Activated T-cell treated with anti-CD3 and anti-CD28 coated beads, Interleukin-2, amount 50 U/mL, for 24 hours (primary cell): ENCODE results near the gene TBCEL.

ENCODE experiments used
- DNase-seq: peaks from one replicate; pipeline ENCODE4 v3.0.0-alpha.2; 2020
- H3K27ac Mint-ChIP-seq: 2 replicates; pipeline ENCODE4 v1.8.0; 2020; ENCODE audit warnings: mild to moderate bottlenecking, mixed read lengths
- H3K27me3 Mint-ChIP-seq: 2 replicates; pipeline ENCODE4 v1.8.0; 2020; ENCODE audit warnings: mixed read lengths
- H3K36me3 Mint-ChIP-seq: 2 replicates; pipeline ENCODE4 v1.8.0; 2020; ENCODE audit warnings: low read depth, mixed read lengths
- H3K4me1 Mint-ChIP-seq: 2 replicates; pipeline ENCODE4 v1.8.0; 2020; ENCODE audit warnings: low read depth, mixed read lengths
- H3K4me3 Mint-ChIP-seq: 2 replicates; pipeline ENCODE4 v1.8.0; 2020; ENCODE audit warnings: mild to moderate bottlenecking, moderate library complexity, mixed read lengths
- H3K9me3 Mint-ChIP-seq: 2 replicates; pipeline ENCODE4 v1.8.0; 2020; ENCODE audit warnings: mixed read lengths

The TBCEL gene

DNA sequence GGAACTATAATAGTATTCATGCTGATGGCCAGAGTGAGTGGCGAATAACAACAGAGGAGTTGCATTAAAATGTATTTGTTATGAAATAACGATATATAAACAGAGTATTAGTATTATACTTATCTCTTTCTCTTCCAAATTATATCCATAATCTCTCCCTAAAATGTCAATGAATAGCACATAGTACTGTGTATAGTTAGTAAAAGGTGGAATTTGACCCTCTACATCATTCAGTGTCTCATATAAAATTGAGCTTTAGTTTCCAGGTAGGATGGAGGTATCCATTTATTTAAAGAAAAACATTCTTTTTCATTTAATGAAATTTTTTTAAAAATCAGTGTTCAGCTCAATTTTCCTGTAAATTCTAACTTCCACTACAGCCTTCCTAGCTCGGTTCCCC lies 42.7 kb downstream of the TBCEL start:
- Mint-ChIP-seq H3K9me3 (peaks cover 2% of the 10 kb centered on the region), H3K4me3 (no peak overlapping the region), H3K27me3 (no peaks in the 10 kb centered on the region), H3K27ac (no peak overlapping the region), H3K4me1 (no peaks in the 10 kb centered on the region), H3K36me3 (peaks cover 73% of the 10 kb centered on the region)
- no peak for DNase-seq

DNA sequence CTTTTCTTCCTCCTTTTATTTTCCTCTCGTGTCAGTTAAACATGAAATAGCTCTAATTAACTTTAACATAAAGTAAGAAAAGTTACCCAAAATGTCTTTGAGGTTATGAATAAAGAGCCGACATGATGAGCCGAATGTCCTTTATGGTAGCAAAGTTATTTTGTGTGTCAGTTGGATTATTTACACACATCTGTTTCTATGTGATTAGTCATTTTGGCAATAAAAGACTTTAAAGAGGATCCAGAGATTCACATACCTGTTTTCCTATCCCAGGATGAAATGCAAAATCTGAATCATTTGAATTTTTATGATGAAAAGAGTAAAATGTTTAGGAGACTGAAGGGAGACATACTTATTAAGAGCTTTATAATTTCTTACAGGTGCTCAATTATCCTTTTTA lies 43.1 kb downstream of the TBCEL start:
- Mint-ChIP-seq H3K27me3 (no peaks in the 10 kb centered on the region), H3K4me3 (no peak overlapping the region), H3K9me3 (peaks cover 2% of the 10 kb centered on the region), H3K4me1 (no peaks in the 10 kb centered on the region), H3K27ac (no peak overlapping the region), H3K36me3 (peaks cover 75% of the 10 kb centered on the region)
- DNase-seq = no peak

DNA sequence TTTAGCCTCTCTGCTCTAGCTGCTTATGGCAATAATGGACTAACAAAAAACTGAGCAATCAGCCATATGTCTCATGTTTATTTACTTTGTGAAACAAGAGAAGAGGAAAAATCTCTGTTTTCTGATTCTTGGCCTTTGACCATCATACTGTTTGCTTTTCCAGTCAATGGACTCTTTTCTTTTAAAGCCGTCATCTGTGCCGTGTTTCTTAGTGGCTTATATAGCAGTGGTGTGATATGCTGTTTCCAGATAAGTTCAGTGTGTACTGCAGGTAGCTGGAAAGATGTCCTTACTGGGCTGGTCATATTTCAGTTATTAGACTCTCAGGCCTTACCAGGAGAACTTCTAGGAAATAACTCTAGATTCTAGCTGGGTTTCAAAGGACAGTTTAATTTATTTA lies 43.6 kb downstream of the TBCEL start:
- Mint-ChIP-seq H3K36me3 (peaks cover 73% of the 10 kb centered on the region), H3K4me3 (no peak overlapping the region), H3K9me3 (peaks cover 2% of the 10 kb centered on the region), H3K27ac (no peak overlapping the region), H3K27me3 (no peaks in the 10 kb centered on the region), H3K4me1 (no peaks in the 10 kb centered on the region)
- no peak for DNase-seq

DNA sequence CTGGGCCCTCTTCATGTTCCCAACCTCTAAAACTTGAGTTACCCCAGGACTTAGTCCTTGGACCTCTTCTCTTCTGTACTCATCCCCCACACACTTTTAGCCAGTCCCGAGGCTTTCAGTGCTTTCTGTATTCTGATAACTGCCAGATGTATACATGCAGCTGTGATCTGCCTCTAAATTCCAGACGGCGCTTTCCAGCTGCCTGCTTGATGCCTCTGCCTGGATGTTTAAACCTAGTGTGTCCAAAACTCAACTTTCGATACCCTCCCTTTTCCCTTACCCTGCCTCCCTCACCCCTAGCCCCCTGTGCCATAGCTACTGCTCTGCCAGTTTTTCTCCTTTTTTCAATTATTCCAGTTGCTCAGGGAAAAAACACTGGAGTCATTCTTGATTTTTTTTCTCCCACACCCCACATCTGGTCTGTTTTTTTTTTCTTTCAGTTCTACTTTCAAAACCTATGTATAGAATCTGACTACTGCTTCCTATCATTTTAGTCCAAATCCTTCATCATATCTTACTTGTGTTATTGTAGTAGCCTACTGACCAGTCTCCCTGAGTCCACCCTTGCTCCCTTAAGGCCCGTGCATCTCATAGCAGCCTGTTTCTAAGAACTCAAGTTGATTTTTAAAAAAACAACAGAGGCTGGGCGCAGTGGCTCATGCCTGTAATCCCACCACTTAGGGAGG lies 44.2 kb downstream of the TBCEL start:
- peaks cover 66% of the 10 kb centered on the region for H3K36me3 Mint-ChIP-seq
- peaks cover 2% of the 10 kb centered on the region for H3K9me3 Mint-ChIP-seq

DNA sequence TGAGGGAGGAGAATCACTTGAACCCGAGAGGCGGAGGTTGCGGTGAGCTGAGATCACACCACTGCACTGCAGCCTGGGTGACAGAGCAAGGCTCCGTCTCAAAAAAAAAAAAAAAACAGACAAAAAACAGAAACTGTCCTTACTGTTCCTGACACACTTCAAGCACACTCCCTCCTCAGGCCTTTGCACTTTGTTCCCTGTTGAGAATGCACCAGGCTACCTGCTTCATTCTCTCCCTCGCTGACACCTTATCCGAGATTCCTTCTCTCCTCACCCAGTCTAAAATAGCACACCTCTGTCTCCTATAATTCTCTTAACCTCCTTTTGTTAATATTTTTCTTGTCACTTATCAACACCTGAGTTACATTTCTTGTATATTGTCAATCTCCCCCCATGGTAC lies 44.9 kb downstream of the TBCEL start:
- Mint-ChIP-seq H3K4me1 (no peaks in the 10 kb centered on the region), H3K27me3 (no peaks in the 10 kb centered on the region), H3K36me3 (peaks cover 60% of the 10 kb centered on the region)

More for the DNA sequence above, 44.2 kb downstream of the TBCEL start:
- Mint-ChIP-seq H3K4me3 (no peak overlapping the region), H3K4me1 (no peaks in the 10 kb centered on the region), H3K27me3 (no peaks in the 10 kb centered on the region), H3K27ac (no peak overlapping the region)
- DNase-seq = no peak

DNA sequence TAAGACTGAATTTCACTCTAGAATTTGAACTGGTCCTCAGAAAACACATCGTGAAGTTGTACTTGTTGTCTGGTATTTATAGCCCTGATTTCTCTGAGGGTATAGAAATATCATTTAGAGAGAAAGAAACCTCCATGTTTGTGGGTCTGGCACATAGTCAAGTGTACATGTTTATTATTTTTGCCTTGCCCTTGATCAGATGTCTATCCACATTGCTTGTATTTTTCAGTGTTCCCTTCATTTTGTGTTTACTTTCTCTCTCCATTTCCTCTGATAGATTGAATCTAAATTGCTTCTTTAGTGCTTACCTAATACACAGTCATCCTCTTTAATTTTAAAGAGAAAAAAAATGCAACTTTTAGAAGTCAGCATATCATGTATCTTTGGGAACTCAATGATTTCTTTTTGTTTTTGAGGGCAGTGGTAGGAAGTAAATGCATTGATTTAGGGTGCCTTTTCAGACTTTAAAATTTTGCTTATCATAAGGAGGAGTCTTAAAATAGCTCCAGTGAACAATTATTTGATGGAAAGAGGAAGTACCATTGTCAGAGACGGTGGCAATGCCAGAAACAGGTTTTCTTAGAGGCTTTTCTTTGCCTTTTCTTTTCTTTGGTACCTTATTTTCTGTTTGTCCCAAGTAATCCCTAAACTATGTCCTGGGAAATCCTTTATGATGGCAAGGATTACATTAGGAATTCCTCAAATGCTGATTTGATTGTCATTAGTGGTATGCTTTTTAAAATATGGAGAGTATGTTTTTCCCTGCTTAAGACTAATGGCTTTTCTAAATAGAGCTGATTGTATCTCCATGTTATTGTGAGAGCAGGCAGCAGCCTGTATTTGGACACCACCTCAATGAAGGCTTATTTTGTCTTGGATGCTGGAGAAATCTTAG lies 47.3 kb downstream of the TBCEL start:
- no peak overlapping the region for H3K27ac Mint-ChIP-seq
- peaks cover 58% of the 10 kb centered on the region for H3K36me3 Mint-ChIP-seq
- no peaks in the 10 kb centered on the region for H3K27me3 Mint-ChIP-seq
- H3K9me3 Mint-ChIP-seq = peaks cover 2% of the 10 kb centered on the region
- no peak overlapping the region for H3K4me3 Mint-ChIP-seq
- DNase-seq = no peak
- no peaks in the 10 kb centered on the region for H3K4me1 Mint-ChIP-seq

More for the DNA sequence above, 44.9 kb downstream of the TBCEL start:
- no peak overlapping the region for H3K27ac Mint-ChIP-seq
- no peak overlapping the region for H3K4me3 Mint-ChIP-seq
- peaks cover 2% of the 10 kb centered on the region for H3K9me3 Mint-ChIP-seq
- DNase-seq = no peak

DNA sequence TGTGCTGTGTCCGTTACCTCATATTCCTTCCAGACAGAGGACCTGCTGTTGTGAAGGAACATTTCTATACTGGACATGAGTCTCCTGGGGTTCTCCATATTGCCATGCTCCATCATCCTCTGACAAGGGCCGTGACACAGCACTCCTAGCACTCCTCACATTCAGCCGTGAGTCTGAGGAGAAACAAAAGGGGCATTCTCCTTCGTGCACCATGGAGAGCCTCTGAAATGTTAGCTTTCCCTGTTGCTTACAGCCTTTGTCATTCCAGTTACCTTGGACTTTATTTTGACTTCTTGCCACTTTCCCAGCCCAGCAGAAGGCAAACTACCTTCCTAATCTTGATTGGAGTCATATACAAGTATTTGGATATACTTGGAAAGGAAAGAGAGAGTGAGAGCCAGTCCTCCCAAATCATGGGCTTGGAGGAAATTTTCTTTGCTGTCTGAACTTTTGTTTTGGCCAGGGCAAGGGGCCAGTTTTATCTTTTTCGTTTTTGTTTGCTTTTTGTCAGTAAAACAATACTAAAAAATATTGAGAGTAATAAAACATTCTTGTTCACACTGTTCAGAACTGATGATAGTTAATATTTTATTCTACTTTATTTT lies 48.0 kb downstream of the TBCEL start:
- DNase-seq = no peak
- H3K36me3 Mint-ChIP-seq = peaks cover 57% of the 10 kb centered on the region
- peaks cover 2% of the 10 kb centered on the region for H3K9me3 Mint-ChIP-seq
- no peak overlapping the region for H3K27ac Mint-ChIP-seq
- H3K4me3 Mint-ChIP-seq = no peak overlapping the region
- no peaks in the 10 kb centered on the region for H3K4me1 Mint-ChIP-seq
- H3K27me3 Mint-ChIP-seq = no peaks in the 10 kb centered on the region

DNA sequence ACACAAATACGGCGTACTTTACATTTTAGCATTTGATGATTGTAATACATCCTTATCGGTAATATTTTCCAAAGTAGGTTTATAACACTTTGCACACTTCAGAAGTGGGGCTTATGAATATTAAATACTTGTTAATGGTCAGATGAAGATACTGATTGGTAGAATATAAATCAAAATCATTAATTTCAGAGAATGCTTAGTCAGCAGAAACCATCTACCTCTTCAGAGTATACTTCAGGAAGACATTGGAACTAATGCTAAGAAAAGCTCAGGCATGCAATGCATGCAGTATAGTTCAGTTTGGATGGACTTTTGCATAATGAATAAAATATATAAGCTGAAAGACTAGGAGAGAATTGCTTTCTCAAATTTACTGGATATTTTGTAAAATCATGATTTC lies 57.4 kb downstream of the TBCEL start:
- peaks cover 15% of the 10 kb centered on the region for H3K36me3 Mint-ChIP-seq
- no peak overlapping the region for H3K4me3 Mint-ChIP-seq
- H3K27ac Mint-ChIP-seq = no peak overlapping the region
- no peaks in the 10 kb centered on the region for H3K27me3 Mint-ChIP-seq
- peaks cover 13% of the 10 kb centered on the region for H3K4me1 Mint-ChIP-seq
- no peak for DNase-seq
- H3K9me3 Mint-ChIP-seq = no peaks in the 10 kb centered on the region

DNA sequence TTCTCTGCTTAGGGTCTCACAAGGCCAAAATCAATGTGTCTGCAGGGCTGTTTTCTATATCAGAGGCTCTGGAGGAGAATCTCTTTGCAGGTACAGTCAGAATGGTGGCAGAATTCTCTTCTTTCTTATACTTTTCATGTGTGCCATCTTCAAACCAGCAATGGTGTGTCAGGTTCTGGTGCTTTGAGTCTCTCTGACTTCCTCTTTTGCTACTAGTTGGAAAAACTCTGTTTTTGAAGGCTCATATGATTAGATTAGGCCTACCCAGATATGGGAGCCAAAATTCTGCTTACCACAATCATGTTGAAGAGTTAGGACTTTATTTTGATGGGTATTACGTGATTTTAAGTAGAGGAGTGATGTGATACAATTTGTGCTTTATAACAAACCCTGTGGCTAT lies 58.3 kb downstream of the TBCEL start:
- Mint-ChIP-seq H3K36me3 (peaks cover 24% of the 10 kb centered on the region), H3K9me3 (no peaks in the 10 kb centered on the region), H3K4me1 (peaks cover 13% of the 10 kb centered on the region), H3K27ac (no peak overlapping the region), H3K4me3 (no peak overlapping the region), H3K27me3 (no peaks in the 10 kb centered on the region)
- DNase-seq = no peak

DNA sequence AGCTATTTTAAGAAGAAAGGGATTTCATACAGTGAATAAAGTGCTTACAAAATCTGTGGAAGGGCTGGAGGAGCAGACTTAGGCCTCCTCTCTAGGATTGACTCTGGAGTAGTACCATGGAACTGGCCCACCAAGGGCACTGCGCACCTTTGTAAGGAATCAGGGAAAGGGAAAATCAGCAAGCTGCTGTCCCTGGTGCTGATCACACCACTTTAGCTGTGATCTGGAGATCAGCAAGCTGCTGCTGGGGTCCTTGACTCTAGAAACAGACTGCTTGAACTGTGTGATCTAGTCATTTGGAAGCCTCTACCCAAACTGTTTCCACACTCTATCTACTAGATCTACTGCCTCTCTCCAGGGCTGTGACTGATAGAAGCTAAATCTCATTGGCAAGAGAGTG lies 58.8 kb downstream of the TBCEL start:
- Mint-ChIP-seq H3K36me3 (peaks cover 28% of the 10 kb centered on the region), H3K9me3 (no peaks in the 10 kb centered on the region)

DNA sequence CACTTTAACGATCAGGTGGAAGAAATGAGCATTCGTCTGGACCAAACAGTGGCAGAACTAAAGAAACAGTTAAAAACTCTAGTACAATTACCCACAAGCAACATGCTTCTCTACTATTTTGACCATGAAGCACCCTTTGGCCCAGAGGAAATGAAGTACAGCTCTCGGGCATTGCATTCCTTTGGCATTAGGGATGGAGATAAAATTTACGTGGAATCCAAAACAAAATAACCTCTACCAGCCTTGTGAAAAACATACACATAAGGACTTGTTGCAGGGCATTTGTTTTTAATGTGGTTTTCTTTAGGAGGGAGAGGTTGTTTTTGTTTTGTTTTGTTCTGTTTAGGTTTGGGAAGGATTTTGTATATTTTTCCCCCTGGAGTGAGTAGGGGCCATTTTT lies 63.0 kb downstream of the TBCEL start:
- Mint-ChIP-seq H3K27ac (no peak overlapping the region), H3K4me3 (no peak overlapping the region), H3K9me3 (no peaks in the 10 kb centered on the region), H3K4me1 (no peaks in the 10 kb centered on the region), H3K27me3 (no peaks in the 10 kb centered on the region), H3K36me3 (peaks cover 36% of the 10 kb centered on the region)
- DNase-seq = no peak

More for the DNA sequence above, 58.8 kb downstream of the TBCEL start:
- Mint-ChIP-seq H3K27me3 (no peaks in the 10 kb centered on the region), H3K27ac (no peak overlapping the region), H3K4me3 (no peak overlapping the region), H3K4me1 (peaks cover 13% of the 10 kb centered on the region)
- DNase-seq = no peak

DNA sequence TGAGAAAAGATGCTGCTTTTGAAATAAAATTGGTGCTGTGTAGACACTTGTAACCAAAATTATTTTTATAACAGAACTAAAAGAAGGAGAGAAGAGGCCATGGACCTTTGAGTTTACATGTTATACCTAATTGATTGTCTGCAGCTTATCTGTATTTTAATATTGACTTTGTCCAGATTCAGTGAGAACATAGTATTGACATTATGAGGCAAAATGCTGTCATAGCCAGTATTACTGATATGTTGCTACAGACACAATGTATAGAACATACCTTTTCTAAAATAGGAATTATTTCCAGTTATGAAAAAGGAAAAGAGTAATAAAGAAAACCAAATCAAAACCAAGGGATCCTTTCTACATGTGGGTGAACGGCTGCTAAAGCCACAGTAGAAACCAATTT lies 65.7 kb downstream of the TBCEL start:
- Mint-ChIP-seq H3K36me3 (peaks cover 36% of the 10 kb centered on the region), H3K9me3 (no peaks in the 10 kb centered on the region), H3K4me1 (no peaks in the 10 kb centered on the region), H3K27me3 (no peaks in the 10 kb centered on the region), H3K27ac (no peak overlapping the region), H3K4me3 (no peak overlapping the region)
- DNase-seq = no peak

DNA sequence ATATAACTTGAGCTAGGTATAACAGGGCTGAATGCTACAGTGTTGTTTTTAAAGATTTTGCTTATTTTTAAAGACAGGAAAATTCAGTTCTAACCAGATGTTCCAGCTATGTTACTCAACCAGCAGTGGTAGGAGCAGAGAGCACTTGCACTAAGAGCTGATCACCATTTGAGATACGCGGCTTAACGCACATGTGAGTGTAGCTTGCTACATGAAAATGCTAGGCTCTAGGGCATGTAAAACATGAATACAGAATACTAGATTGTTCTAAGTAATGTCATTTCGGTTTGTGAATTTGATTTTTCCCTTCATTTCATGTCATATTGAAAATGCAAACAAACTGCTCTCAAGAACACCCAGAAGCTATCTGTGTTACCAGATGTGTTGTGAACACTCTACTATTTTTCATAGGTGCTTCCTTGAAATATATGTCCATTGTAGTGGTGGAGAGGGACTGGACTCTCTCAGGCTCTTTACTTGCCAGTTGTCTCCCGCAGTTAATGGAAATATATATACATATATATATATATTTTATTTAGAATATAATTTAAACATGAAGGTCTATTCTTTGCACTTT lies 66.3 kb downstream of the TBCEL start:
- H3K9me3 Mint-ChIP-seq = no peaks in the 10 kb centered on the region
- H3K36me3 Mint-ChIP-seq = peaks cover 33% of the 10 kb centered on the region
- H3K4me3 Mint-ChIP-seq = no peak overlapping the region
- no peak overlapping the region for H3K27ac Mint-ChIP-seq
- no peak for DNase-seq
- no peaks in the 10 kb centered on the region for H3K27me3 Mint-ChIP-seq
- H3K4me1 Mint-ChIP-seq = no peaks in the 10 kb centered on the region

DNA sequence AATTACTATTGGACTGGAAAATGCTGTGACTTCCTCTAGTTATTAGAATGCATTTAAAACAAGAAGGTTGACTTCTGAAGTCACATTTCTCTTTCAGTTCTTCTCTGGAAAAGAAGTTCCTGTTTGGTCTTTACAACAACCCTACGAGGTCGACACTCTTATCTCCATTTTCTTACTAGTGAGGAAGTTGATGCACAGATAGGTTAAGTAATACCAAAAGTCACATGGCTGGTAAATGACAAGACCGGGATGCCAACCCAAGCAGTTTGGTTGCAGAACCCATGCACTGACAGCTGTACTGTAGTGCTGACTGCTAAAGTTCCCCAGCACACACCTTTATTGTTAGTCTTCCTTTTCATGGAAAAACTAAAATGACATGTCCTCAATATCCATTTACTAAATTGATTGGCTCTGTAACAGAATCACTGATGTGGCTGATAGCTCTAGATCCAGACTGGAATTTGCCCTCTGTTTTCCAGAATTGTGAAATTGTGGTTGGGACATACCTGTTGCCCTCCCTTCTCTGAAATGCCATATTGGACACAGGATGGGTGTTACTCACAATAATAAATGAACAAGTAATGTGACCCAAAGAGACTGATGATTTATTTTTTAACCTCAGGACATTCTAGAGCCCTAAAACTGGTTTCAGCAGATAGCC lies 67.7 kb downstream of the TBCEL start:
- no peak overlapping the region for H3K27ac Mint-ChIP-seq
- H3K27me3 Mint-ChIP-seq = no peaks in the 10 kb centered on the region
- H3K36me3 Mint-ChIP-seq = peaks cover 20% of the 10 kb centered on the region
- DNase-seq = no peak
- H3K4me1 Mint-ChIP-seq = no peaks in the 10 kb centered on the region
- no peak overlapping the region for H3K4me3 Mint-ChIP-seq
- H3K9me3 Mint-ChIP-seq = no peaks in the 10 kb centered on the region
